GM21723 (cell line): ENCODE measurements around the gene F8A1.
"Not testable (repeated sequence)": the region's sequence is repeated elsewhere in the genome, so short reads cannot be mapped to it uniquely, and the experiment has no call there.

Source experiments
- ATAC-seq: cut with Tn5 transposase; IDR thresholded peaks from one replicate; pipeline ENCODE4 v1.9.1; 2021; ENCODE audit warnings: mild to moderate bottlenecking, moderate library complexity; ENCODE audit not compliant: unreplicated experiment

F8A1 gene

DNA sequence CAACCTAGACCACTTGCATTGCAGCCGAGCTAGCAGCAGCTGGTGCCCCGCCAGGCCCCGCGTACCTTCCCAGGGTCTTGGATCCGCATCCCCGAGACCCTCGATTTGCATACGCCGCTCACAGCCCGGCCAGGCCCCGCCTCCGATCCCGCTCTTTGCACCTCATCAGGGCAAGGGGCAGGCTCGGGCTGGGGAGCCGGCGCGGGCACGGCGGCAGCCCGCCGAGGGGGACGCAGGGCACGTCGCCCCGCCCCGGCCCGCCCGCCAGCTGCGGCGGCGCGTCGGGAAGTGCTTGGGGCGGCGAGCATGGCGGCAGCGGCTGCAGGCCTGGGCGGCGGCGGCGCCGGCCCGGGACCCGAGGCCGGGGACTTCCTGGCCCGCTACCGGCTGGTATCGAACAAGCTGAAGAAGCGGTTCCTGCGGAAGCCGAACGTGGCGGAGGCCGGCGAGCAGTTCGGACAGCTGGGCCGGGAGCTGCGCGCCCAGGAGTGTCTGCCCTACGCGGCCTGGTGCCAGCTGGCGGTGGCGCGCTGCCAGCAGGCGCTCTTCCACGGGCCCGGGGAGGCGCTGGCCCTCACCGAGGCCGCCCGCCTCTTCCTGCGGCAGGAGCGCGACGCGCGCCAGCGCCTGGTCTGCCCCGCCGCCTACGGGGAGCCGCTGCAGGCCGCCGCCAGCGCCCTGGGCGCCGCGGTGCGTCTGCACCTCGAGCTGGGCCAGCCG, at the start of gene F8A1:
TSS of gene F8A1 (plus strand) at position 287 of the 720 bp plus-strand sequence. CDS start at position 307, 20 bp downstream.
- peak; percentile 65 for ATAC-seq

DNA sequence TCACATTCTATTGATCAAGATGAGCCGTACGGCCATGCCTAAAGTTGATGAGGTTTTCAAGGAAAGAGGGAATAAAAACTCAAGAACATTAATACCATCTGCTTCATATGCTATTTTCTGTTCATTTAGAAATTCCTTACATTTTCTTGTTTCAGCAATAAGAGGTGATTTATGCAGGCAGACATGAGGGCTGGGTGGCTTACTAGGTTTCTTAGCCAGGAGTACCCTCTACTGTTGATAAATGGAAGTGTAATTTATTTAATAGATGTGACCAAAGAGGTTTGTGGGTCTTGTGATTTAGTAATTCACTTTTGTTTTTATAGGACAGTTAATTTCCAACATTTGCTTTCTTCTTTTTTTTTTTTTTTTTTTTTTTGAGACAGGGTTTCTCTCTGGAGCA, 45.3 kb upstream of the F8A1 start:
- no peak for ATAC-seq

DNA sequence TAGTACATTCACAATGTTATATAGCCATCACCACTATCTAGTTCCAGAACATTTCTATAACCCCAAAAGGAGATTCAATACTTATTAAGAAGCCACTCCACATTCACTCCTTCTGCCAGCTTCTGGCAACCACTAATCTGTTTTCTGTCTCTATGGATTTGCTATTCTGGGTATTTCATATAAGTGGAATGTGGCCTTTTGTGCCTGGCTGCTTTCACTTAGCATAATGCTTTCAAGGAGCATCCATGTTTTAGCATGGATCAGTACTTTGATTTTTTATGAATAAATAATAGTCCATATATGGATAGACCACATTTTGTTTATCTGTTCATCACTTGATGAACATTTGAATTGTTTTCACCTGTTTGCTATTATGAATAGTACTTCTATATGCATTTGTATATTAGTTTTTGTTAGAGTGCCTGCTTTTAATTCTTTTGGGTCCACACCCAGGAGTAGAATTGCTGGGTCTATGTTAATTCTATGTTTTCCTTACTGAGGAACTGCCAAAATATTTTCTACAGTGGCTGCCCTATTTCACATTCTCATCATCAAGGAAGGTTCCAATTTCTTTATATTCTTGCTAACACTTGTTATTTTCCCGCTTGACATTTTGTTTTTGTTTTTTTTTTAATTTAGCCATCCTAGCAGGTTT, 35.1 kb upstream of the F8A1 start:
- ATAC-seq = no peak

DNA sequence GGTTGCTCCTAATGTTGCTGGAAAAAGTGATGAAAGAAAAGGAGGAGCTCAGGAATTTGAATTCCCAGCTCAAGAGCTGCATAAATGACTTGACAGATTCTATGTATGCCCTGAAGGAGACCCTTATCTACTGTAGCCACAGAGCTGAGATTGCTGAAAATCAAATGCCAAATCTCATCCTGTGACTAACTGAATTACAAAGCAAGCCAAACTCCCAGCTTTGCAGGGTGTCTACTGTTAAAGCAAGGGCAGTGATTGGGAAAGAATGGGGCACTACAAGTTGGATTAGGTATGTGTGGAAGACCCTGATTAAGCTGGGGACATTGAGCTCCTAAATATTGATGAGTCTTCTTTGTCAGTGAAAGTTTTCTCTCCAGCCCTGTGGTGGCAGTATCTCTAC, 30.9 kb upstream of the F8A1 start:
- ATAC-seq = no peak

DNA sequence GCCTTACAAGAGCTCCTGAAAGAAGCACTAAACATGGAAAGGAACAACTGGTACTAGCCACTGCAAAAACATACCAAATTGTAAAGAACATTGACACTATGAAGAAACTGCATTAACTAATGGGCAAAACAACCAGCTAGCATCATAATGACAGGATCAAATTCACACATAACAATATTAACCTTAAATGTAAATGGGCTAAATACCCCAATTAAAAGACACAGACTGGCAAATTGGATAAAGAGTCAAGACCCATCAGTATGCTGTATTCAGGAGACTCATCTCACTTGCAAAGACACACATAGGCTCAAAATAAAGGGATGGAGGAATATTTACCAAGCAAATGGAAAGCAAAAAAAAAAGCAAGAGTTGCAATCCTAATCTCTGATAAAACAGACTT, 17.6 kb upstream of the F8A1 start:
- ATAC-seq = not testable (repeated sequence)

DNA sequence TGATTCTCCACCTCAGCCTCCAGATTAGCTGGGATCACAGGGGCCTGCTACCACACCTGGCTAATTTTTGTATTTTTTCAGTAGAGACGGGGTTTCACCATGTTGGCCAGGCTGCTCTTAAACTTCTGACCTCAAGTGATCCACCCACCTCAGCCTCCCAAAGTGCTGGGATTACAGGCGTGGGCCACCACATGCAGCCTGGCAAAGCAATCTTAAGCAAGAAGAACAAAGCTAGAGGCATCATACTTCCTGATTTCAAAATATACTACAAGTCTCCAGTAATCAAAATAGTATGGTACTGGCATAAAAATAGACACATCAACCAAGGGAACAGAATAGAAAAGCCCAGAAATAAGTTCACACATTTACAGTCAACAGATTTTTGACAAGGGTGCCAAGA, 12.8 kb upstream of the F8A1 start:
- ATAC-seq = no peak

DNA sequence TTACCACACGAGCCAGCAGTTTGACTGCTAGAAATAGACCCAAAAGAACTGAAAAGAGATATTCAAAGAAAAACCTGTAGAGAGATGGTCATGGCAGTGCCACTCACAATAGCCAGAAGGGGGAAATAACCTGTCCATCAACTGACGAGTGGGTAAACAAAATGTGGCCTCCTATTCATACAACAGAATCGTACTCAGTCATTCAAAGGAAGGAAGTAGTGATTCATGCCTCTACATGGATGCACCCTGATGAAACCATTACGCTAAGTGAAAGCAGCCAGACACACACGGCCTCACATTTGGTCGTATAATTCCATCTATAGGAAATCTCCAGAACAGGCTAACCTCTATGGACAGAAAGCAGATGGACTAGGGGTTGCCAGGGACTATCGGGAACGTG, 2.1 kb upstream of the F8A1 start:
- not testable (repeated sequence) for ATAC-seq

DNA sequence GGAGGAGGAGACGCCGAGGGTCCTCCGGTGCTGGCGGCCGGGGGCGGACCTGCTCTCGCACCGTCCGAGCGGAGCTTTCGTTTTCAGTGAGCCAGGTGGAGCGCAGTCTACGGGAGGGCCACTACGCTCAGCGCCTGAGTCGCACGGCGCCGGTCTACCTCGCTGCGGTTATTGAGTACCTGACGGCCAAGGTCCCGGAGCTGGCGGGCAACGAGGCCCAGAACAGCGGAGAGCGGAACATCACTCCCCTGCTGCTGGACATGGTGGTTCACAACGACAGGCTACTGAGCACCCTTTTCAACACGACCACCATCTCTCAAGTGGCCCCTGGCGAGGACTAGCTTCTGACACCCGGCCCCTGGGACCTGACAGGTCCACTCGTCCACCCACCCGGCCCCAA, 1.1 kb upstream of the F8A1 start:
- not testable (repeated sequence) for ATAC-seq

DNA sequence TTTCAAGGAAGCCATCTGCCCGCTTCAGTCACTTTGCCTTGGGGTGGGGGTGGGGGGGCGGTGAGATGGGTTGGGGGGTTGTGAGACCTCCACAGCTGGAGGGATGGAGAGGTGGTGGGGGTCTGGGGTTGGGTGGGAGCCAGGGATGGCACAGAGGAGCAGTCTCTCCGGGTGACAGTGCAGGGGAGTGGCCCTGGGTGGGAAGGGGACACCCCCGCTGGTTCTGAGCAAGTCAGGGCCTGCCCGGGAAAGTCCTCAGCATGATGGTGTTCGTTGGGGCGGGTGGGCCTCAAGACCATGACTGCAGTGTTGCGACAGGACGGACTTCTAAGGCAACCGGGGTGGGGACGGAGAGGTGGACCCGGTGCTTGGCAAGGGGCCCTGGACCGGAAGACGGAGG, 606 bp upstream of the F8A1 start:
- not testable (repeated sequence) for ATAC-seq

DNA sequence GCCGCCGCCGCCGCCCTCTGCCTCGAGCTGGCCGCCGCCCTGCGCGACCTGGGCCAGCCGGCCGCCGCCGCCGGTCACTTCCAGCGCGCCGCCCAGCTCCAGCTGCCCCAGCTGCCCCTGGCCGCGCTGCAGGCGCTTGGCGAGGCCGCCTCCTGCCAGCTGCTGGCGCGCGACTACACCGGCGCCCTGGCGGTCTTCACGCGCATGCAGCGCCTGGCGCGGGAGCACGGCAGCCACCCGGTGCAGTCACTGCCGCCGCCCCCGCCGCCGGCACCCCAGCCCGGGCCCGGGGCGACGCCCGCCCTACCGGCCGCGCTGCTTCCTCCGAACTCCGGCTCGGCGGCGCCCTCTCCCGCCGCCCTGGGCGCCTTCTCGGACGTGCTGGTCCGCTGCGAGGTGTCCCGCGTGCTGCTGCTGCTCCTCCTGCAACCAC, 650 bp downstream of the F8A1 start:
- peak; percentile 61 for ATAC-seq

DNA sequence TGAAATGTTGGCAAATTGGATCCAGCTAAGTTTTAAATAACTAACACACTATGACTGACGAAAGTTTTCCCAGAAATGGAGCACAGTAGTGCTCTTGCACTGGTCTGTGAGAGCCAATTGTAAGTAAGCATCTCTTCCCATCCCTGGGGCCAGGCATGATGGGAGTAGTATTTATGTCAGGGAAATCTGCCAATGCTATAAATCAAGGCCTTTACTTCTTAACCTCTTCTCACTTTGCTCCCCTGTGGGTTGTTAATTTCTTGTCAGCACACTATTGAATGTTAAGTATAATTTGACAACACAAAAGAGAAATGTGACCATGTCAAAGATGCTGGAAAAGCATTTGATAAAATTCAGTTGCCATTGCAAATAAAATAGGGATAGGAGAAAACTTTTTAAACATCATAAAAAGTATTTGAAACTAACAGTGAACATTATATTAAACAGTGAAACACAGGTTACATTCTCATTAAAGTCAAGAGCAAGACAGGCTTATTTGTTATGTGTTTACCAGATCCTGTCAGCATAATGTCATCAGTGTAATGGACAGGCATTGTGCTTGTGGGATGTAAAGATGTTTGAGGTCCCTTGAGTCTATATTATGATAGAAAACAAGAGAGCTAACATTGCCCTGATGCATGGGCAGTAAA, 5.0 kb downstream of the F8A1 start:
- no peak for ATAC-seq

DNA sequence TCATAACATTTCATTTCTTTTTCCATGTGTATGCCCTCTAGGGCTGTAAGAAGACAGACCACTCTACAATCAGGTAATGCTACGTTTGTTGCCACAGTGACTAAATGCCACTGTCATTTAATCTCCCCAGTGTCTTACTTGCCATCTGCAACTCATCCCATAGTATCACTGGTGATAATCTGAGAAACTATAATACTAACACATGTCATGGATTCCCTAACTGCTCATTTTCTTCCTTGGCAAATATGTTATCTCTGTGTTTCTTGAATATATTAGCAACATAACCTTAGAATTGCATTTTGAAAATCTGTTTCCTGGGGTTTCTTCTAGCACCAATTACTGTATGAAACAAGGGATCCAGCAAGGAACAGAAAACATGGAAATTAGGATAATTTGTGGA, 6.1 kb downstream of the F8A1 start:
- no peak for ATAC-seq

DNA sequence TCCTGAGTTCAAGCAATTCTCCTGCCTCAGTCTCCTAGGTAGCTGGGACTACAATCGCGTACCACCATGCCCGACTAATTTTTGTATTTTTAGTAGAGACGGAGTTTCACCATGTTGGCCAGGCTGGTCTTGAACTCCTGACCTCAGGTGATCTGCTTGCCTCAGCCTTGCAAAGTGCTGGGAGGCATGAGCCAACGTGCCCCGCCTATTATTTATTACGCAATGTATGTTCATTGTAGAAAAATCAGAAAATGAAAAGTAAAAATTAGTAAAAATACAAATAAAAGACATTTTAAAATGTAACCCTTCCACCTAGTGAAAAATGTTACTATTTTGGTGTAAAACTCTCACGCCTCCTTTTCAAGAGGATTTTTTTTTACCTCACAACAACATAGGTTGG, 14.2 kb downstream of the F8A1 start:
- no peak for ATAC-seq

DNA sequence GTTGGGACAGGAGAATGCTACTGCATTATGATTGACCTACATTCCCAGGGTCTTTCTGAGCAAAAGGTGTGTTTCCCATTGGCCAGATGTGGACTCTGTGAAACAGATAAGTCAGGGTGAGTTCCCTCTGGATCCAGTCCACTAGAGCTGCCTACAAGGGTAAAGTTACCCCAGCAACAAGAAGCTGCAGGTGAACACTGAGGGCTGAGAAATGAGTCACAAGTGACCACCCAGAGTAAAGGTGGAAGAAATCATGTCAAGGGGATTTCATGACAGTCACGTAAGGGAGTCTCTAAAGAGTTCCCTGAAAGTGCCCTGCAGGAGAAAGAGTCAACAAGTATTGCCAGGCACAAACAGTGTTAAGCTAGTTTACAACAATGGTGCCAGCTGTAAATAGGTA, 16.3 kb downstream of the F8A1 start:
- no peak for ATAC-seq

DNA sequence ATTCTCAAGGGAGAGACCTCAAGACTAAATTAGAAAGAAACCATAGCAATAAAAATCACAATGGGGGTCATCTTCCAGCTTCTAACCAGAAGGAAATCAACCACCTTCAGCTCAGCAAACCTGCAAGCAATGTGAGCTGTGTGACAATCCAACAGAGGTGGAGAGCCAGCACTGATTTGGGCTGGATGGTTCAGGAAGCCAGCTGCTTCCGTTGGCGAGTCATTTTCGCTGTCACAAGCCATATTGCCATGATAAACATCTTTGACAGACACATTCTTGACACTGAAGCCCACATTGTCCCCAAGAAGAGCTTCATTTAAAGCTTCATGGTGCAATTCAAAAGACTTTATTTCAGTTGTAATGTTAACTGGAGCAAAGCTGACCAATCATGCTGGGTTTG, 22.7 kb downstream of the F8A1 start:
- ATAC-seq = no peak

DNA sequence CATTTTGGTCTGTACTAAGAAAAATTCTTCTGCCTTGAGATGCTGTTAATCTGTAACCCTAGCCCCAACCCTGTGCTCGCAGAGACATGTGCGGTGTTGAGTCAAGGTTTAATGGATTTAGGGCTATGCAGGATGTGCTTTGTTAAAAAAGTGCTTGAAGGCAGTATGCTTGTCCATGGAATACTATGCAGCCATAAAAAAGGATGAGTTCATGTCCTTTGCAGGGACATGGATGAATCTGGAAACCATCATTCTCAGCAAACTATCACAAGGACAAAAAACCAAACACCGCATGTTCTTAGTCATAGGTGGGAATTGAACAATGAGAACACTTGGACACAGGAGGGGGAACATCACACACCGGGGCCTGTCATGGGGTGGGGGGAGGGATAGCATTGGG, 23.9 kb downstream of the F8A1 start:
- not testable (repeated sequence) for ATAC-seq

DNA sequence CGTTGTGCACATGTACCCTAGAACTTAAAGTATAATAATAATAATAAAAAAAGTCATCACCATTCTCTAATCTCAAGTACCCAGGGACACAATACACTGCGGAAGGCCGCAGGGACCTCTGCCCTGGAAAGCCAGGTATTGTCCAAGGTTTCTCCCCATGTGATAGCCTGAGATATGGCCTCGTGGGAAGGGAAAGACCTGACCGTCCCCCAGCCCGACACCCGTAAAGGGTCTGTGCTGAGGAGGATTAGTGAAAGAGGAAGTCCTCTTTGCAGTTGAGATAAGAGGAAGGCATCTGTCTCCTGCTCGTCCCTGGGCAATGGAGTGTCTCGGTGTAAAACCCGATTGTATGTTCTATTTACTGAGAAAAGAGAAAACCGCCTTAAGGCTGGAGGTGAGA, 24.4 kb downstream of the F8A1 start:
- not testable (repeated sequence) for ATAC-seq

DNA sequence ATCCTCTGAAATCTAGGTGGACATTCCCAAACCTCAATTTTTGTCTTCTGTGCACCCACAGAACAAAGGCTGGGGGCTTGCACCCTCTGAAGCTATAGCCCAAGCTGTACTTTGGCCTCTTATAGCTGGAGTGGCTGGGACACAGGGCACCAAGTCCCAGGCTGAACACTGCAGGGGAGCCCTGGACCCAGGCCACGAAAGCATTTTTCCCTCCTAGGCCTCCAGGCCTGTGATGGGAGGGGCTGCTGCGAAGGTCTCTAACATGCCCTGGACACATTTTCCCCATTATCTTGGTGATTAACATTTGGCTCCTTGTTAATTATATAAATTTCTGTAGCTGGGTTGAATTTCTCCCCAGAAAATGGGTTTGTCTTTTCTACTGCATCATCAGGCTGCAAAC, 27.9 kb downstream of the F8A1 start:
- ATAC-seq = no peak

DNA sequence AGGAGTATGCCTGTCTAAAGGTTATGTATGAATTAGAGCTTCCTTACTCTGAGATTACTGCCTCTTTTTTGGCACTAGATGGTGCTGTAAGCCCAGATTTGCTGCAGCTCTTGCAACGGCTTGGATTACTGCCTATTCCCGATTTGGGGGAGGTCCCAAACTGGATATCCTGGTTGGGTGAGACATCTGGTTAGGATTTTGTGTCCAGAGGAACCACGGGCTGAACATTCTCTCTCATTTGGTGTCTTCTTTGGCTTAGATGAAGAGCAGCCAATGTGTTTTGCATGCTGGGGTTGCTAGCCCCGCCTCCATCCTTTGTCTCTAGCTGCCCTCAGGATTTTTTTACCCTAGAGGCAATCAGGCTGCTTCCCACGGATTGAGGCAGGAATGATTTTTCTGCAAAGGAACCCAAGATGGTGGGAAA, 31.9 kb downstream of the F8A1 start:
- ATAC-seq = peak; percentile 83

DNA sequence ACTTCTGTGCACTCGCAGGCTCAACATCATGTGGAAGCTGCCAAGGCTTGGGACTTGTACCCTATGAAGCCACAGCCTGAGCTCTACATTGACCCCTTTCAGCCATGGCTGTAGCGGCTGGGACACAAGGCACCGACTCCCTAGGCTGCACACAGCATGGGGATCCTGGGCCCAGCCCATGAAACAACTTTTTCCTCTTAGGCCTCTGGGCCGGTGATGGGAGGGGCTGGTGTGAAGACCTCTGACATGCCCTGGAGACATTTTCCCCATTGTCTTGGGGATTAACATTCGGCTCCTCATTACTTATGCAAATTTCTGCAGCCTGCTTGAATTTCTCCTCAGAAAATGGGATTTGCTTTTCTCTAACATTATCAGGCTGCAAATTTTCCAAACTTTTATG, 38.6 kb downstream of the F8A1 start:
- ATAC-seq = not testable (repeated sequence)
